Measurements from ENCODE around the gene PRKN. TPM values are rescaled to one million over a fixed set of nuclear protein-coding genes. Genes with fewer than 3 reads are reported as not detected.

Gene PRKN
- total RNA-seq, 1 experiment from 2014 or later: 2.0 TPM

DNA sequence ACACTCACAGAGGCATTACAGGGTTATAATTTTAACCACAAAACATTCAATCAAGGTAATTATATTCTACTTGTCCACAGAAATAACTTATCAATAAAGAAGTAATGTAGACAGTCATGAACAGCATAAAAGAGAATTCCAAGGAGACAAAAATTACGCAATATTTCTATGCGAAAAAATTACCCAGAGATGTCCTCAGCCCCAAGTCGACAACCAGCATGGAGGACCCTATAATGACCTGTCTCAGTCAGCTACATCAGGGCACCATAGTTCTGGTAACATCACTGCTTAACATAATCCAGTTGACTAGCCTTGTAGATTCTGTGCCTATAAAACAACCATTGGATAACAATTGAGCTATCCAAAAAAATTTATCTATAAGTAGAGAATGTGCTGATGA is 579.8 kb downstream of the PRKN start:
- Histone ChIP-seq H3K4ac (ENCODE audit: low read depth, low read length) (no peak overlapping the region), H2AK5ac (ENCODE audit: insufficient read length, low read length) (no peak overlapping the region), H3T11ph (ENCODE audit: low read length) (no peak overlapping the region), H3K9ac (ENCODE audit: extremely low read depth, insufficient read length, low read length) (no peak overlapping the region), H2BK120ac (ENCODE audit: low read depth, low read length, poor library complexity, severe bottlenecking) (no peak overlapping the region), H3K18ac (ENCODE audit: insufficient read length, low read depth, low read length) (no peak overlapping the region), H3K9me3 (ENCODE audit: control insufficient read depth, low read depth, low read length) (no peaks in the 10 kb centered on the region), H3K14ac (ENCODE audit: insufficient read depth, low read length) (no peak overlapping the region), H4K8ac (replicated peaks; ENCODE audit: insufficient read length, low read depth, low read length) (no peak overlapping the region), H3K79me2 (ENCODE audit: insufficient read depth, low read length) (no peaks in the 10 kb centered on the region), H3K27ac (ENCODE audit: insufficient read length, low read depth, low read length) (no peak overlapping the region), H2BK20ac (ENCODE audit: low read depth, low read length, poor library complexity, severe bottlenecking) (no peak overlapping the region), H2AFZ (ENCODE audit: low read length) (no peak overlapping the region), H2BK5ac (ENCODE audit: insufficient read length, low read length) (no peak overlapping the region), H3K23ac (ENCODE audit: insufficient read length, low read depth, low read length) (no peak overlapping the region), H3K27me3 (ENCODE audit: insufficient read depth, low read length) (no peaks in the 10 kb centered on the region), H4K20me1 (ENCODE audit: control insufficient read depth, insufficient read depth, insufficient read length) (no peaks in the 10 kb centered on the region), H2BK12ac (ENCODE audit: insufficient read length, low read depth, low read length) (no peak overlapping the region), H4K91ac (ENCODE audit: insufficient read length, low read depth, low read length) (no peak overlapping the region), H3K4me1 (ENCODE audit: insufficient read depth, low read length) (no peaks in the 10 kb centered on the region), H2BK15ac (ENCODE audit: low read depth, low read length) (no peak overlapping the region), H3K56ac (ENCODE audit: insufficient read length, low read depth, low read length) (no peak overlapping the region), H3K23me2 (ENCODE audit: insufficient read length, low read depth, low read length, poor library complexity, severe bottlenecking) (no peaks in the 10 kb centered on the region), H3K4me2 (ENCODE audit: insufficient read depth, insufficient read length, low read length) (no peak overlapping the region), H3K79me1 (ENCODE audit: insufficient read depth, low read depth, low read length, poor library complexity, severe bottlenecking) (no peaks in the 10 kb centered on the region), H4K5ac (ENCODE audit: insufficient read length, low read depth, low read length) (no peak overlapping the region)
- no peaks in the 10 kb centered on the region; a peak in 1 of 5 replicates for H3K9me3 Mint-ChIP-seq
- H3K4me3 Mint-ChIP-seq: no peak overlapping the region
- H3K27me3 Mint-ChIP-seq (ENCODE audit: low read depth): no peaks in the 10 kb centered on the region
- no peak overlapping the region for H3K27ac Mint-ChIP-seq
- no peaks in the 10 kb centered on the region for H3K36me3 Mint-ChIP-seq (ENCODE audit: insufficient read depth in 1 of 3, low read depth in 3 of 3)
- no CpG with 5 or more reads among the region's 3 CpGs for WGBS (ENCODE audit: extremely low coverage, insufficient read length, low lambda C conversion rate)
- no peak for DNase-seq
- peaks cover 17 to 22% of the 10 kb centered on the region in 2 experiments for H3K4me1 Mint-ChIP-seq
- TF ChIP-seq, protein P1, sequence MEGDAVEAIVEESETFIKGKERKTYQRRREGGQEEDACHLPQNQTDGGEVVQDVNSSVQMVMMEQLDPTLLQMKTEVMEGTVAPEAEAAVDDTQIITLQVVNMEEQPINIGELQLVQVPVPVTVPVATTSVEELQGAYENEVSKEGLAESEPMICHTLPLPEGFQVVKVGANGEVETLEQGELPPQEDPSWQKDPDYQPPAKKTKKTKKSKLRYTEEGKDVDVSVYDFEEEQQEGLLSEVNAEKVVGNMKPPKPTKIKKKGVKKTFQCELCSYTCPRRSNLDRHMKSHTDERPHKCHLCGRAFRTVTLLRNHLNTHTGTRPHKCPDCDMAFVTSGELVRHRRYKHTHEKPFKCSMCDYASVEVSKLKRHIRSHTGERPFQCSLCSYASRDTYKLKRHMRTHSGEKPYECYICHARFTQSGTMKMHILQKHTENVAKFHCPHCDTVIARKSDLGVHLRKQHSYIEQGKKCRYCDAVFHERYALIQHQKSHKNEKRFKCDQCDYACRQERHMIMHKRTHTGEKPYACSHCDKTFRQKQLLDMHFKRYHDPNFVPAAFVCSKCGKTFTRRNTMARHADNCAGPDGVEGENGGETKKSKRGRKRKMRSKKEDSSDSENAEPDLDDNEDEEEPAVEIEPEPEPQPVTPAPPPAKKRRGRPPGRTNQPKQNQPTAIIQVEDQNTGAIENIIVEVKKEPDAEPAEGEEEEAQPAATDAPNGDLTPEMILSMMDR (conservative IDR thresholded peaks at IDR 0.05): no peak
